ENCODE data around the gene TP53I3.
"Not testable (repeated sequence)": the region's sequence is repeated elsewhere in the genome, so short reads cannot be mapped to it uniquely, and the experiment has no call there.

The TP53I3 gene

DNA sequence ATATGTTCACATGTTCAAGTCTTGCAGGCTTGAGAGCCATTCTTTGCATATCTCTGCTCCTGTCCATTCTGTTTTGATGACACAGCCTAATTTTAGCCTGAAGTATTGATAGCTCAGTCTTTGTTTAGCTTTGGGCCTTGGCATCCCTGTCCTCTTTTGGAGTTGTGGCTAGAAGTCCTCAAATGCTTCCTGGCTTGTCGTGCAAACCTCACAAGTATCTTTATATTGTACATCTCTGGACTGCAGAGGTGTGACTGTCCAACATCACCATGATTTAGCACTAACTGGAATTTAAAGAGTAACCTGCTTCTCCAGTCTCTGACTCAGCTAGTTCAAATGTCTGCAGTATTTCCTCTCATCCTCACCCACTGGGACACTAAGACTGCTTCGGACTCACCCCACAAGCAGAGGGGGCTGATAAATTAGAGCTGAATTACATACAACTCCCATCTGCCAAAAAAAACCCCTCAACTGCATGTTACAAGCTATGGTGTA is 26.8 kb upstream of the TP53I3 start:
- no peak overlapping the region for H3K4me3 ChIP-seq (ENCODE audit: extremely low read depth, insufficient read depth, low read length, poor library complexity, severe bottlenecking)
- peaks cover 12% of the 10 kb centered on the region for H3K9me3 ChIP-seq (ENCODE audit: control insufficient read depth, low read length)
- H3K27ac ChIP-seq (ENCODE audit: low read depth, low read length, severe bottlenecking), result no peak overlapping the region
- 92 to 100% methylated on average over 1 of the region's 2 CpGs for WGBS, 2 experiments (ENCODE audit: insufficient coverage in 2 of 2)
- no peaks in the 10 kb centered on the region for H3K4me1 ChIP-seq (ENCODE audit: control insufficient read depth, insufficient read depth, low read length, poor library complexity, severe bottlenecking)
- no peaks in the 10 kb centered on the region for H3K36me3 ChIP-seq (ENCODE audit: control insufficient read depth, insufficient read depth, low read length)

DNA sequence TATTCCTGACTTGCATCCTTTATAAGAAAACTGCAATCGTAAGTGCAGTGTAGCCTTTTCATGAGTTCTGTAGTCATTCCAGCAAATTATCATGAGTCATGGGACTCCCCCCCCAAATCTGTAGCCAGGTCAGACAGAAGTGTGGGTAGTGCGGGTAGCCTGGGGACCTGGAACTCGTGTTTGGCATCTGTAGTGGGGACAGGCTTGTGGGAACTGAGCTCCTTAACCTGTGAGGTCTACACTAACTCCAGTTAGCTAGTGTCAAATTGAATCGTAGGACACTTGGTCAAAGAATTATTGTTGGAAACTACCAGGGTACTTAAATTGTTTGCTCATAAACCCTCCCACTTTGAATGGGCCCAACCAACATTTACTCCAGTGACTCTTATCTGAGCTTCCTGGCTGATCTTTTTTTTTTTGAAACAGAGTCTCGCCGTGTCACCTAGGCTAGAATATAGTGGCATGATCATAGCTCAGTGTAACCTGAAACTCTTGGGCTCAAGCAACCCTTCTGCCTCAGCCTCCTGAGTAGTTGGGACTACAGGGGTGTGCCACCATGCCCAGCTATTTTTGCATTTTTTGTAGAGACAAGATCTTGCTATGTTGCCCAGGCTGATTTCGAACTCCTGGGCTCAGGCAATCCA is 26.1 kb upstream of the TP53I3 start:
- WGBS, 2 experiments (ENCODE audit: insufficient coverage in 2 of 2), result 88 to 94% methylated on average over 5 to 6 of the region's 7 CpGs
- H3K4me3 ChIP-seq (ENCODE audit: extremely low read depth, insufficient read depth, low read length, poor library complexity, severe bottlenecking), result no peak overlapping the region
- peaks cover 12% of the 10 kb centered on the region for H3K9me3 ChIP-seq (ENCODE audit: control insufficient read depth, low read length)
- no peaks in the 10 kb centered on the region for H3K36me3 ChIP-seq (ENCODE audit: control insufficient read depth, insufficient read depth, low read length)
- H3K27ac ChIP-seq (ENCODE audit: low read depth, low read length, severe bottlenecking), result no peak overlapping the region
- H3K4me1 ChIP-seq (ENCODE audit: control insufficient read depth, insufficient read depth, low read length, poor library complexity, severe bottlenecking), result no peaks in the 10 kb centered on the region

DNA sequence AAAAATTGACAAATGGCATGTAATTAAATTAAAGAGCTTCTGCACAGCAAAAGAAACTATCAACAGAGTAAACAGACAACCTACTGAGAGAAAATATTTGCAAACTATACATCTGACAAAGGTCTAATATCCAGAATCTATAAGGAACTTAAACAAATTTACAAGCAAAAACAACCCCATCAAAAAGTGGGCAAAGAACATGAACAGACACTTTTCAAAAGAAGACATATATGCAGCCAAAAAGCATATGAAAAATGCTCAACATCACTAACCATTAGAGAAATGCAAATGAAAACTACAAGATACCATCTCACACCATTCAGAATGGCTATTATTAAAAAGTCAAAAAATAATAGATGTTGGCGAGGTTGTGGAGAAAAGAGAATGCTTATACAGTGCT is 24.8 kb upstream of the TP53I3 start:
- H3K4me3 ChIP-seq (ENCODE audit: extremely low read depth, insufficient read depth, low read length, poor library complexity, severe bottlenecking); H3K9me3 ChIP-seq (ENCODE audit: control insufficient read depth, low read length); H3K27ac ChIP-seq (ENCODE audit: low read depth, low read length, severe bottlenecking); H3K4me1 ChIP-seq (ENCODE audit: control insufficient read depth, insufficient read depth, low read length, poor library complexity, severe bottlenecking); H3K36me3 ChIP-seq (ENCODE audit: control insufficient read depth, insufficient read depth, low read length): not testable (repeated sequence)
- WGBS, 2 experiments (ENCODE audit: insufficient coverage in 2 of 2), result no CpG with 5 or more reads among the region's 1 CpG

DNA sequence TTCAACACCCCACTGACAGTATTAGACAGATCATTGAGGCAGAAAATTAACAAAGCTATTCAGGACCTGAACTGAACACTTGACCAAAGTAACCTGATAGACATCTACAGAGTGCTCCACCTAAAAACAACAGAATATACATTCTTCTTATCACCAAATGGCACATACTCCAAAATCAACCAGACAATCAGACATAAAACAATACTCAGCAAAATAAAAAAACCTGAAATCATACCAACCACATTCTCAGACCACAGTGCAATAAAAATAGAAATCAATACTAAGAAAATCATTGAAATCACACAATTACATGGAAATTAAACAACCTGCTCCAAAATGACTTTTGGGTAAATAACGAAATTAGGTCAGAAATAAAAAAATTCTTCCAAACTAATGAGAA is 22.7 kb upstream of the TP53I3 start:
- H3K9me3 ChIP-seq (ENCODE audit: control insufficient read depth, low read length), result peaks cover 4% of the 10 kb centered on the region
- H3K27ac ChIP-seq (ENCODE audit: low read depth, low read length, severe bottlenecking), result no peak overlapping the region
- no peaks in the 10 kb centered on the region for H3K36me3 ChIP-seq (ENCODE audit: control insufficient read depth, insufficient read depth, low read length)
- H3K4me1 ChIP-seq (ENCODE audit: control insufficient read depth, insufficient read depth, low read length, poor library complexity, severe bottlenecking), result no peaks in the 10 kb centered on the region
- WGBS, 2 experiments (ENCODE audit: insufficient coverage in 2 of 2), result no CpG with 5 or more reads among the region's 1 CpG
- no peak overlapping the region for H3K4me3 ChIP-seq (ENCODE audit: extremely low read depth, insufficient read depth, low read length, poor library complexity, severe bottlenecking)

DNA sequence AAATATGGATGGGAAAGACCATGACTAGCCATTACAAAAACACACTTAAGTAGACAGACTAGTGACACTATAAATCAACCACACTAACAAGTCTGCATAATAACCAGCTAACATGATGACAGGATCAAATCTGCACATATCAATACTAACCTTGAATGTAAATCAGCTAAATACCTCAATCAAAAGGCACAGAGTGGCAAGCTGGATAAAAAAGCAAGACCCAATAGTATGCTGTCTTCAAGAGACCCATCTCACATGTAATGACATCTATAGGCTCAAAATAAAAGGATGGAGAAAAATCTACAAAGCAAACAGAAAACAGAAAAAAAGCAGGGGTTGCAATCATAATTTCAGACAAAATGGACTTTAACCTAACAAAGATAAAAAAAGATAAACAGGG is 22.2 kb upstream of the TP53I3 start:
- H3K36me3 ChIP-seq (ENCODE audit: control insufficient read depth, insufficient read depth, low read length), result no peaks in the 10 kb centered on the region
- no peak overlapping the region for H3K27ac ChIP-seq (ENCODE audit: low read depth, low read length, severe bottlenecking)
- H3K4me1 ChIP-seq (ENCODE audit: control insufficient read depth, insufficient read depth, low read length, poor library complexity, severe bottlenecking), result no peaks in the 10 kb centered on the region

DNA sequence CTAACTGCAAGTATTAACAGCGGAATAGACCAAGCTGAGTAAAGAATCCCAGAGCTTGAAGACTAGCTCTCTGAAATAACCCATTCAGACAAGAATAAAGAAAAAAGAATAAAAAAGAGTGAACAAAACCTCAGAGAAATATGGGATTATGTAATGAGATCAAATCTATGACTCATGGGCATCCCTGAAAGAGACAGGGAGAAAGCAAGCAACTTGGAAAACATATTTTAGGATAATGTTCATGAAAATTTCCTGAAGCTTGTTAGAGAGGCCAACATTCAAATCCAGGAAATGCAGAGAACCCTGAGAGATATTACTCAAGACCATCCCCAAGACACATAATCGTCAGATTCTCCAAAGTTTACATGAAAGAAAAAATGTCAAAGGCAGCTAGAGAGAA is 21.2 kb upstream of the TP53I3 start:
- H3K36me3 ChIP-seq (ENCODE audit: control insufficient read depth, insufficient read depth, low read length), result no peaks in the 10 kb centered on the region
- 0% methylated on average over 1 of the region's 2 CpGs; no CpG with 5 or more reads in 1 of the 2 experiments for WGBS, 2 experiments (ENCODE audit: insufficient coverage in 2 of 2)
- H3K27ac ChIP-seq (ENCODE audit: low read depth, low read length, severe bottlenecking), result no peak overlapping the region
- no peak overlapping the region for H3K4me3 ChIP-seq (ENCODE audit: extremely low read depth, insufficient read depth, low read length, poor library complexity, severe bottlenecking)
- peaks cover 4% of the 10 kb centered on the region for H3K9me3 ChIP-seq (ENCODE audit: control insufficient read depth, low read length)
- H3K4me1 ChIP-seq (ENCODE audit: control insufficient read depth, insufficient read depth, low read length, poor library complexity, severe bottlenecking), result no peaks in the 10 kb centered on the region

More for the DNA sequence above, 22.2 kb upstream of the TP53I3 start:
- Histone ChIP-seq H3K9me3 (ENCODE audit: control insufficient read depth, low read length) (peaks cover 4% of the 10 kb centered on the region), H3K4me3 (ENCODE audit: extremely low read depth, insufficient read depth, low read length, poor library complexity, severe bottlenecking) (no peak overlapping the region)

DNA sequence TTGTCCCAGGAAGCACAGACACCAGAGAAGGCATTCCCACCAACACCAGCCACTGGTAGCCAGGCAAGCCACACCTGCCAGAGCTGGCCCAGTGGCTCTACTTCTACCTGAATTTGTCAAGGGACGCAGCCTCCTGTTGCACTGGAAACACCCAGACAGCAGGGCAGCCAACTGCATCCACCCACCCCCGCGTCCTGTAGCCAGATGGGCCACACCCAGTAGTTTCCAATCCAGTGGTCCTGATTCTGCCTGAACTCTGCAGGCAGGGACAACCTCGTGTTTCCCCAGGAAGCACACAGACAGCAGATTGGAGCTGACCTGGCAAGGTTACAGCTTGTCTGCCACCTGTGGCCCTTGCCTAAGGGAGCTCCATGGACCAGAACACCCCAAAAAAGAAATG is 20.3 kb upstream of the TP53I3 start:
- 90 to 94% methylated on average over 2 to 4 of the region's 4 CpGs for WGBS, 2 experiments (ENCODE audit: insufficient coverage in 2 of 2)
- Histone ChIP-seq H3K9me3 (ENCODE audit: control insufficient read depth, low read length) (peaks cover 4% of the 10 kb centered on the region), H3K27ac (ENCODE audit: low read depth, low read length, severe bottlenecking) (no peak overlapping the region), H3K4me1 (ENCODE audit: control insufficient read depth, insufficient read depth, low read length, poor library complexity, severe bottlenecking) (no peaks in the 10 kb centered on the region), H3K36me3 (ENCODE audit: control insufficient read depth, insufficient read depth, low read length) (no peaks in the 10 kb centered on the region), H3K4me3 (ENCODE audit: extremely low read depth, insufficient read depth, low read length, poor library complexity, severe bottlenecking) (no peak overlapping the region)

DNA sequence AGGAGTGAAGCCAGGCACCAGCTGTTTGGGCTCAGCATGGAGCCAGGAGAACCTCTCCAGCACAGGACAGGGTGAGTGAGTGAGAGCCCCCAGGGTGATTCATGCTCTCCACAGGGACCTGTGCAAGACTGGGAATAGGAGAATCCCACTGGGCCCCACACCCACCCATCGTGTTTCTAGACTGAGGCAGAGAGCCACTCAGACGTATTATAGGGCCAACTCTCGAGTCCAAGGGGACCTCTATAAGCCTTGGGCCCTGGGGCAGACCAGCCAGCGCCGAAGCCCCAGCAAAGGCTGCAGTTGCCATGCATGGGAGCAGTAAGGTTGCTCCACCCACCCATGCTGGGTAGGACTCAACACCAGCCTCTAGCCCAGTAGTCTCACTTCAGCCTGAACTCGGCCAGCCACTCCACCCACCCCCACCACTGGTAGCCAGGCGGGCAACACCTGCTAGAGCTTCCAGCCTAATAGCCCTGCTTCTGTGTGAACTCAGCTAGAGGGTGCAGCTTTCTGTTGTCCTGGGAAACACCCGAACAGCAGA is 19.5 kb upstream of the TP53I3 start:
- H3K9me3 ChIP-seq (ENCODE audit: control insufficient read depth, low read length), result peaks cover 4% of the 10 kb centered on the region
- H3K4me3 ChIP-seq (ENCODE audit: extremely low read depth, insufficient read depth, low read length, poor library complexity, severe bottlenecking), result no peak overlapping the region
- H3K27ac ChIP-seq (ENCODE audit: low read depth, low read length, severe bottlenecking), result no peak overlapping the region
- H3K4me1 ChIP-seq (ENCODE audit: control insufficient read depth, insufficient read depth, low read length, poor library complexity, severe bottlenecking), result no peaks in the 10 kb centered on the region
- WGBS, 2 experiments (ENCODE audit: insufficient coverage in 2 of 2), result 92 to 93% methylated on average over 5 to 7 of the region's 8 CpGs
- no peaks in the 10 kb centered on the region for H3K36me3 ChIP-seq (ENCODE audit: control insufficient read depth, insufficient read depth, low read length)

DNA sequence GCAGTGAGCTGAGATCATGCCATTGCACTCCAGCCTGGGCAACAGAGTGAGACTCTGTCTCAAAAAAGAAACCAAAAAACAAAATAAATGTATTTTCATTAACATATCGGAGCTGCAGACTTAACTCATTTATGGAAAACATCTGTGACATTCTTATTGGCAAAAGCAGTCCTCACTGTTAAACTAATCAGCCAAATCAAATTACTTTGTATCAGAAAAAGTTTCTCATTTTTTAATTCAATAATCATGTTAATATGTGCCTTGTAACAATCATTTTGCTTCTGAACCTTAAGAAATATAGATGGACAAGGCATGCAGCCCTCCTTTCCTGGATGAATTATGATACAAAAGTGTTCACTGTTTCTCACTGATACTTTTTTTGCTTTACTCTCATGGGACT is 18.0 kb upstream of the TP53I3 start:
- peaks cover under 1% of the 10 kb centered on the region for H3K9me3 ChIP-seq (ENCODE audit: control insufficient read depth, low read length)
- H3K4me3 ChIP-seq (ENCODE audit: extremely low read depth, insufficient read depth, low read length, poor library complexity, severe bottlenecking), result no peak overlapping the region
- no peaks in the 10 kb centered on the region for H3K36me3 ChIP-seq (ENCODE audit: control insufficient read depth, insufficient read depth, low read length)
- H3K27ac ChIP-seq (ENCODE audit: low read depth, low read length, severe bottlenecking), result no peak overlapping the region
- H3K4me1 ChIP-seq (ENCODE audit: control insufficient read depth, insufficient read depth, low read length, poor library complexity, severe bottlenecking), result no peaks in the 10 kb centered on the region
- 89% methylated on average over 1 of the region's 1 CpG; no CpG with 5 or more reads in 1 of the 2 experiments for WGBS, 2 experiments (ENCODE audit: insufficient coverage in 2 of 2)

DNA sequence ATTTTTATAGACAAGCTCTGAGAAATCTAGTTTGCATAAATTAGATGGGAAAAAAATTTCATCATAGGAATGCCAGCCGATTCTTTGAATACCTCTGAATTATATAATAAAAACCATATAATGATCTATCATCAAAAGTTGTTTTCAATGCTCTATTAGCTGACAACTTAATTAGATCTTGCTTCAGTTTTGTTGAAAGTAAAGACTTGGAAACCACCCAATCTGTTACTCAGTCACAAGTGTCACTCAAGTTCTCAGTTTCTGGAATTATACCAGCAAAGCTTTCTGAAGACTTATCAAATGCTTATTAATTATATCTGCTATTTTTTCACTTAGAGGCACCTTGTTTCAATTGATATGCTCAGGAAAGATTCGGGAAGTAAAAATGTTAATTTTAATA is 17.4 kb upstream of the TP53I3 start:
- Histone ChIP-seq H3K36me3 (ENCODE audit: control insufficient read depth, insufficient read depth, low read length) (no peaks in the 10 kb centered on the region), H3K27ac (ENCODE audit: low read depth, low read length, severe bottlenecking) (no peak overlapping the region), H3K9me3 (ENCODE audit: control insufficient read depth, low read length) (no peaks in the 10 kb centered on the region), H3K4me3 (ENCODE audit: extremely low read depth, insufficient read depth, low read length, poor library complexity, severe bottlenecking) (no peak overlapping the region), H3K4me1 (ENCODE audit: control insufficient read depth, insufficient read depth, low read length, poor library complexity, severe bottlenecking) (no peaks in the 10 kb centered on the region)
- no CpG with 5 or more reads among the region's 2 CpGs for WGBS, 2 experiments (ENCODE audit: insufficient coverage in 2 of 2)

DNA sequence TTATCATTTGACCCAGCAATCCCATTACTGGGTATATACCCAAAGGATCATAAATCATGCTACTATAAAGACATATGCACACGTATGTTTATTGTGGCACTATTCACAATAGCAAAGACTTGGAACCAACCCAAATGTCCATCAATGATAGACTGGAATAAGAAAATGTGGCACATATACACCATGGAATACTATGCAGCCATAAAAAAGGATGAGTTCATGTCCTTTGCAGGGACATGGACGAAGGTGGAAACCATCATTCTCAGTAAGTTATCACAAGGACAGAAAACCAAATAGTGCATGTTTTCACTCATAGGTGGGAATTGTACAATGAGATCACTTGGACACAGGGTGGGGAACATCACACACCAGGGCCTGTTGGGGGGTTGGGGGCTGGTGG is 16.1 kb upstream of the TP53I3 start:
- H3K4me3 ChIP-seq (ENCODE audit: extremely low read depth, insufficient read depth, low read length, poor library complexity, severe bottlenecking); H3K9me3 ChIP-seq (ENCODE audit: control insufficient read depth, low read length); H3K4me1 ChIP-seq (ENCODE audit: control insufficient read depth, insufficient read depth, low read length, poor library complexity, severe bottlenecking); H3K36me3 ChIP-seq (ENCODE audit: control insufficient read depth, insufficient read depth, low read length); H3K27ac ChIP-seq (ENCODE audit: low read depth, low read length, severe bottlenecking): not testable (repeated sequence)
- WGBS, 2 experiments (ENCODE audit: insufficient coverage in 2 of 2), result no CpG with 5 or more reads among the region's 2 CpGs
